SU-DHL-6 (cell line): ENCODE measurements around the gene MYF5.

ENCODE experiments used
- EZH2phosphoT487 ChIP-seq: fragments of 200-600 bp; sonication (generic), shearing (Covaris generic); conservative IDR thresholded peaks from 2 replicates; pipeline ENCODE4 v1.6.1; 2018; ENCODE audit warnings: mild to moderate bottlenecking, antibody characterized with exemption, low read length, moderate library complexity, mixed read lengths
- TF ChIP-seq, protein P1 (sequence below): fragments of 200-600 bp; sonication (generic); IDR thresholded peaks from one replicate; pipeline ENCODE4 v1.5.1; 2017; ENCODE audit warnings: antibody characterized with exemption, mild to moderate bottlenecking, low read length, moderate library complexity; ENCODE audit not compliant: insufficient read depth, poor library complexity, severe bottlenecking

DNA sequence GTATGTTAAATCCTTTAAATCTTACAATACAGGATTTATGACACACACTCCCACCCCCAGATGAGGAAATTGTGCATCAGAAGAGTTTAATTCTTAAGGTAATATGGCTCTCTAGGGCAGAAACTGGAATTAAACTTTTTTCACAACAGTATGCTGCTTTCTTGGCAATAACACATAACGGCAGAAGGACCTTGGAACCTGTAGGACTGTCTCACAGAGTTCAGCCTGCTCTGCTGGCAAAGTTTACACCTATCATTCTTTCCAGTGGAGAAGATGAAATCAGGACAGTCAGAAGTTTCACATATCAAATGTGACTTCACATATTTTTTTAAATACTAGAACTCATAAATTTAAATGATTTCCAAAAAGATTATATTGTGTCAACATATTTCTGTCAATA is 39.9 kb upstream of the MYF5 start:
- TF ChIP-seq, protein P1, sequence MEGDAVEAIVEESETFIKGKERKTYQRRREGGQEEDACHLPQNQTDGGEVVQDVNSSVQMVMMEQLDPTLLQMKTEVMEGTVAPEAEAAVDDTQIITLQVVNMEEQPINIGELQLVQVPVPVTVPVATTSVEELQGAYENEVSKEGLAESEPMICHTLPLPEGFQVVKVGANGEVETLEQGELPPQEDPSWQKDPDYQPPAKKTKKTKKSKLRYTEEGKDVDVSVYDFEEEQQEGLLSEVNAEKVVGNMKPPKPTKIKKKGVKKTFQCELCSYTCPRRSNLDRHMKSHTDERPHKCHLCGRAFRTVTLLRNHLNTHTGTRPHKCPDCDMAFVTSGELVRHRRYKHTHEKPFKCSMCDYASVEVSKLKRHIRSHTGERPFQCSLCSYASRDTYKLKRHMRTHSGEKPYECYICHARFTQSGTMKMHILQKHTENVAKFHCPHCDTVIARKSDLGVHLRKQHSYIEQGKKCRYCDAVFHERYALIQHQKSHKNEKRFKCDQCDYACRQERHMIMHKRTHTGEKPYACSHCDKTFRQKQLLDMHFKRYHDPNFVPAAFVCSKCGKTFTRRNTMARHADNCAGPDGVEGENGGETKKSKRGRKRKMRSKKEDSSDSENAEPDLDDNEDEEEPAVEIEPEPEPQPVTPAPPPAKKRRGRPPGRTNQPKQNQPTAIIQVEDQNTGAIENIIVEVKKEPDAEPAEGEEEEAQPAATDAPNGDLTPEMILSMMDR = no peak
- TF ChIP-seq EZH2phosphoT487 = no peak
